ENCODE measurements around the gene SUDS3. TPM values are rescaled to one million over a fixed set of nuclear protein-coding genes. Genes with fewer than 3 reads are reported as not detected.

The SUDS3 gene
- polyA plus RNA-seq, 3 donors: 8.2 to 15.6 (median 9.1) TPM

GRCh38 chr12:118334241-118334640 is 42.1 kb upstream of the SUDS3 start:
- H3K4me3 Mint-ChIP-seq: no peak overlapping the region
- no peak for TF ChIP-seq CTCF (IDR thresholded peaks at IDR 0.05)
- no peaks in the 10 kb centered on the region for H3K9me3 Mint-ChIP-seq
- H4K20me1 ChIP-seq (ENCODE audit: insufficient read depth, low read length): peaks cover 95% of the 10 kb centered on the region
- intact Hi-C loops (cut with micrococcal nuclease): loop anchor here in 1 of 2 donors (5.0 kb wide), 1 partner anchor 38 kb away; the partner anchor contains the start of gene TAOK3
- H3K9ac ChIP-seq (ENCODE audit: insufficient read depth, low read length, poor library complexity, severe bottlenecking): no peak overlapping the region
- no peaks in the 10 kb centered on the region for H3K36me3 ChIP-seq (replicated peaks in 1 of 2; ENCODE audit: control insufficient read depth in 1 of 2, insufficient read depth in 2 of 2, low read length in 2 of 2)
- H3K4me1 Mint-ChIP-seq: peaks cover 73% of the 10 kb centered on the region
- H3K4me1 ChIP-seq (ENCODE audit: control insufficient read depth in 1 of 2, insufficient read depth in 2 of 2, low read length in 2 of 2): peaks cover 38 to 61% of the 10 kb centered on the region in 2 donors
- H3K79me2 ChIP-seq (ENCODE audit: insufficient read depth, low read length): peaks cover 95% of the 10 kb centered on the region
- H3K4me3 ChIP-seq (replicated peaks in 1 of 3; ENCODE audit: low read depth in 2 of 3, low read length in 3 of 3): no peak overlapping the region
- no peak overlapping the region for H3K27ac ChIP-seq (ENCODE audit: low read depth in 1 of 2, low read length in 2 of 2)
- no peaks in the 10 kb centered on the region for H3K27me3 ChIP-seq (ENCODE audit: control insufficient read depth in 2 of 2, insufficient read depth in 2 of 2, low read length in 2 of 2)
- peaks cover 5 to 10% of the 10 kb centered on the region in 2 donors for H3K36me3 Mint-ChIP-seq
- peak overlapping the region in 1 of 7 donors; percentile 59 for H3K27ac Mint-ChIP-seq
- no peak overlapping the region for H2AFZ ChIP-seq (ENCODE audit: insufficient read depth, low read depth, low read length, poor library complexity, severe bottlenecking)
- no peaks in the 10 kb centered on the region for H3K9me3 ChIP-seq (replicated peaks in 1 of 2; ENCODE audit: control insufficient read depth in 1 of 2, insufficient read depth in 1 of 2, low read length in 2 of 2)
- WGBS (ENCODE audit: insufficient coverage): no CpG with 5 or more reads among the region's 3 CpGs
- H3K27me3 Mint-ChIP-seq (ENCODE audit: low read depth in 3 of 3): peaks cover 0 to 5% (median 0%) of the 10 kb centered on the region in 3 donors
- DNase-seq: no peak
- no peak overlapping the region for H3K4me2 ChIP-seq (replicated peaks; ENCODE audit: extremely low read depth, low read length, poor library complexity, severe bottlenecking)

DNA sequence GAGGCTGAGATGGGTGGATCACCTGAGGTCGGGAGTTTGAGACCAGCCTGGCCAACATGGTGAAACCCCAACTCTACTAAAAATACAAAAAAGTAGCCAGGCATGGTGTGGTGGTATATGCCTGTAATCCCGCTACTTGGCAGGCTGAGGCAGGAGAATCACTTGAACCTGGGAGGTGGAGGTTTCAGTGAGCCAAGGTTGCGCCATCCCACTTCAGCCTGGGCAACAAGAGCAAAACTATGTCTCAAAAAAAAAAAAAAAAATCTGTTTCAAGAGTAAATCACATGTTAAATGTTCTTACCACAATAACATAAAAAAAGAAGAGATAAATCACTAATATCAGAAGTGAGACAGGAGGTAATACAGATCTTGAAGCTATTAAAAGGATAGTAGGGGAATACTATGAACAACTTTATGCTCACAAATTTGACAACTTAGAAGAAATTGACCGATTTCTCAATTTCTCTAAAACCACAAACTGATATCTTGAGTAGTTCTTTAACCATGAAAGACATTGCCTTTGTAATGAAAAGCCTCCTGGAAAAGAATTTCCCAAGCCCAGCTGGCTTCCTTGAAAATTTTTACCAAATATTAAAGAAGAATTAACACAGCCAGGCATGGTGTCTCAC is 41.3 kb upstream of the SUDS3 start:
- TF ChIP-seq CTCF (IDR thresholded peaks at IDR 0.05): no peak
- Histone ChIP-seq H3K9me3 (replicated peaks in 1 of 2; ENCODE audit: control insufficient read depth in 1 of 2, insufficient read depth in 1 of 2, low read length in 2 of 2) (no peaks in the 10 kb centered on the region), H3K36me3 (replicated peaks in 1 of 2; ENCODE audit: control insufficient read depth in 1 of 2, insufficient read depth in 2 of 2, low read length in 2 of 2) (no peaks in the 10 kb centered on the region), H3K27me3 (ENCODE audit: control insufficient read depth in 2 of 2, insufficient read depth in 2 of 2, low read length in 2 of 2) (no peaks in the 10 kb centered on the region), H3K9ac (ENCODE audit: insufficient read depth, low read length, poor library complexity, severe bottlenecking) (no peak overlapping the region), H4K20me1 (ENCODE audit: insufficient read depth, low read length) (peaks cover 95% of the 10 kb centered on the region), H3K4me2 (replicated peaks; ENCODE audit: extremely low read depth, low read length, poor library complexity, severe bottlenecking) (no peak overlapping the region), H2AFZ (ENCODE audit: insufficient read depth, low read depth, low read length, poor library complexity, severe bottlenecking) (no peak overlapping the region), H3K27ac (ENCODE audit: low read depth in 1 of 2, low read length in 2 of 2) (peak overlapping the region; percentile 28 to 61), H3K4me1 (ENCODE audit: control insufficient read depth in 1 of 2, insufficient read depth in 2 of 2, low read length in 2 of 2) (peaks cover 35 to 53% of the 10 kb centered on the region in 2 donors), H3K4me3 (replicated peaks in 1 of 3; ENCODE audit: low read depth in 2 of 3, low read length in 3 of 3) (no peak overlapping the region), H3K79me2 (ENCODE audit: insufficient read depth, low read length) (peaks cover 95% of the 10 kb centered on the region)
- DNase-seq: no peak
- Mint-ChIP-seq H3K4me3 (no peak overlapping the region), H3K27me3 (ENCODE audit: low read depth in 3 of 3) (peaks cover 0 to 5% (median 0%) of the 10 kb centered on the region in 3 donors), H3K27ac (peak overlapping the region; percentile 72 to 91 (median 81)), H3K4me1 (peaks cover 66% of the 10 kb centered on the region), H3K36me3 (peaks cover 5 to 11% of the 10 kb centered on the region in 2 donors), H3K9me3 (no peaks in the 10 kb centered on the region)
- WGBS (ENCODE audit: insufficient coverage): no CpG with 5 or more reads among the region's 4 CpGs
- intact Hi-C loops (cut with micrococcal nuclease): loop anchor here in 1 of 2 donors (5.0 kb wide), 1 partner anchor 37 kb away; the partner anchor contains the start of gene TAOK3

All from CD14-positive monocyte (primary cell).